ENCODE data around the gene P2RX5. TPM values are rescaled to one million over a fixed set of nuclear protein-coding genes. Genes with fewer than 3 reads are reported as not detected.

The P2RX5 gene
- total and polyA plus RNA-seq, 2 donors = 108 to 122 TPM

GRCh38 chr17:3681565-3681964 lies 14.4 kb downstream of the P2RX5 start:
- 90% methylated on average over 20 of the region's 20 CpGs for WGBS
- Histone ChIP-seq H3K4me3 (ENCODE audit: low read length in 2 of 2) (peak overlapping the region in 1 of 2 donors; percentile 46), H3K36me3 (ENCODE audit: control insufficient read depth in 2 of 2, insufficient read depth in 2 of 2, low read length in 1 of 2) (peaks cover 31 to 73% of the 10 kb centered on the region in 2 donors), H3K27me3 (ENCODE audit: control insufficient read depth in 2 of 2, insufficient read depth in 1 of 2, low read length in 1 of 2) (no peaks in the 10 kb centered on the region), H3K27ac (ENCODE audit: low read depth in 1 of 2, low read length in 1 of 2) (peak overlapping the region in 1 of 2 donors; percentile 28), H3K9me3 (ENCODE audit: control insufficient read depth in 2 of 2, insufficient read depth in 1 of 2, low read length in 1 of 2) (no peaks in the 10 kb centered on the region), H3K4me1 (ENCODE audit: control insufficient read depth in 2 of 2, insufficient read depth in 2 of 2, low read length in 2 of 2) (peaks cover 0 to 77% of the 10 kb centered on the region in 2 donors)
- no peak for DNase-seq (ENCODE audit: low read depth in 6 of 9, low spot score in 9 of 9)

- 90% methylated on average over 12 of the region's 12 CpGs for WGBS
- Histone ChIP-seq H3K36me3 (ENCODE audit: control insufficient read depth in 2 of 2, insufficient read depth in 2 of 2, low read length in 1 of 2) (peaks cover 31 to 78% of the 10 kb centered on the region in 2 donors), H3K9me3 (ENCODE audit: control insufficient read depth in 2 of 2, insufficient read depth in 1 of 2, low read length in 1 of 2) (no peaks in the 10 kb centered on the region), H3K4me1 (ENCODE audit: control insufficient read depth in 2 of 2, insufficient read depth in 2 of 2, low read length in 2 of 2) (peaks cover 0 to 82% of the 10 kb centered on the region in 2 donors), H3K27me3 (ENCODE audit: control insufficient read depth in 2 of 2, insufficient read depth in 1 of 2, low read length in 1 of 2) (no peaks in the 10 kb centered on the region), H3K4me3 (ENCODE audit: low read length in 2 of 2) (no peak overlapping the region), H3K27ac (ENCODE audit: low read depth in 1 of 2, low read length in 1 of 2) (peak overlapping the region in 1 of 2 donors; percentile 67)
- no peak for DNase-seq (ENCODE audit: low read depth in 6 of 9, low spot score in 9 of 9)
Measured at GRCh38 chr17:3681057-3681456, 14.9 kb downstream of the P2RX5 start.

GRCh38 chr17:3679531-3680126 lies 16.3 kb downstream of the P2RX5 start:
- Histone ChIP-seq H3K4me3 (ENCODE audit: low read length in 2 of 2) (no peak overlapping the region), H3K4me1 (ENCODE audit: control insufficient read depth in 2 of 2, insufficient read depth in 2 of 2, low read length in 2 of 2) (peaks cover 0 to 78% of the 10 kb centered on the region in 2 donors), H3K27ac (ENCODE audit: low read depth in 1 of 2, low read length in 1 of 2) (peak overlapping the region in 1 of 2 donors; percentile 64), H3K36me3 (ENCODE audit: control insufficient read depth in 2 of 2, insufficient read depth in 2 of 2, low read length in 1 of 2) (peaks cover 26 to 84% of the 10 kb centered on the region in 2 donors), H3K9me3 (ENCODE audit: control insufficient read depth in 2 of 2, insufficient read depth in 1 of 2, low read length in 1 of 2) (no peaks in the 10 kb centered on the region), H3K27me3 (ENCODE audit: control insufficient read depth in 2 of 2, insufficient read depth in 1 of 2, low read length in 1 of 2) (no peaks in the 10 kb centered on the region)
- 87% methylated on average over 20 of the region's 20 CpGs for WGBS
- DNase-seq (ENCODE audit: low read depth in 6 of 9, low spot score in 9 of 9) = no peak

- Histone ChIP-seq H3K9me3 (ENCODE audit: control insufficient read depth in 2 of 2, insufficient read depth in 1 of 2, low read length in 1 of 2) (no peaks in the 10 kb centered on the region), H3K4me3 (ENCODE audit: low read length in 2 of 2) (no peak overlapping the region), H3K27me3 (ENCODE audit: control insufficient read depth in 2 of 2, insufficient read depth in 1 of 2, low read length in 1 of 2) (no peaks in the 10 kb centered on the region), H3K27ac (ENCODE audit: low read depth in 1 of 2, low read length in 1 of 2) (peak overlapping the region in 1 of 2 donors; percentile 64), H3K36me3 (ENCODE audit: control insufficient read depth in 2 of 2, insufficient read depth in 2 of 2, low read length in 1 of 2) (peaks cover 26 to 85% of the 10 kb centered on the region in 2 donors), H3K4me1 (ENCODE audit: control insufficient read depth in 2 of 2, insufficient read depth in 2 of 2, low read length in 2 of 2) (peaks cover 0 to 76% of the 10 kb centered on the region in 2 donors)
- DNase-seq (ENCODE audit: low read depth in 6 of 9, low spot score in 9 of 9) = no peak
- WGBS = 94% methylated on average over 27 of the region's 27 CpGs
Measured at GRCh38 chr17:3678821-3679530, 17.0 kb downstream of the P2RX5 start.

GRCh38 chr17:3678095-3678820 lies 17.7 kb downstream of the P2RX5 start:
- Histone ChIP-seq H3K4me1 (ENCODE audit: control insufficient read depth in 2 of 2, insufficient read depth in 2 of 2, low read length in 2 of 2) (peaks cover 0 to 71% of the 10 kb centered on the region in 2 donors), H3K9me3 (ENCODE audit: control insufficient read depth in 2 of 2, insufficient read depth in 1 of 2, low read length in 1 of 2) (no peaks in the 10 kb centered on the region), H3K27ac (ENCODE audit: low read depth in 1 of 2, low read length in 1 of 2) (peak overlapping the region in 1 of 2 donors; percentile 45), H3K36me3 (ENCODE audit: control insufficient read depth in 2 of 2, insufficient read depth in 2 of 2, low read length in 1 of 2) (peaks cover 29 to 85% of the 10 kb centered on the region in 2 donors), H3K27me3 (ENCODE audit: control insufficient read depth in 2 of 2, insufficient read depth in 1 of 2, low read length in 1 of 2) (no peaks in the 10 kb centered on the region), H3K4me3 (ENCODE audit: low read length in 2 of 2) (no peak overlapping the region)
- DNase-seq (ENCODE audit: low read depth in 6 of 9, low spot score in 9 of 9) = no peak
- WGBS = 91% methylated on average over 16 of the region's 16 CpGs

GRCh38 chr17:3675886-3676285 lies 20.1 kb downstream of the P2RX5 start:
- peaks cover 26 to 68% of the 10 kb centered on the region in 2 donors for H3K36me3 ChIP-seq (ENCODE audit: control insufficient read depth in 2 of 2, insufficient read depth in 2 of 2, low read length in 1 of 2)
- 94% methylated on average over 11 of the region's 11 CpGs for WGBS

GRCh38 chr17:3672571-3672970 lies 23.4 kb downstream of the P2RX5 start:
- Histone ChIP-seq H3K9me3 (ENCODE audit: control insufficient read depth in 2 of 2, insufficient read depth in 1 of 2, low read length in 1 of 2) (peaks cover 0 to 4% of the 10 kb centered on the region in 2 donors), H3K27ac (ENCODE audit: low read depth in 1 of 2, low read length in 1 of 2) (no peak overlapping the region), H3K4me1 (ENCODE audit: control insufficient read depth in 2 of 2, insufficient read depth in 2 of 2, low read length in 2 of 2) (peaks cover 10 to 39% of the 10 kb centered on the region in 2 donors), H3K36me3 (ENCODE audit: control insufficient read depth in 2 of 2, insufficient read depth in 2 of 2, low read length in 1 of 2) (peaks cover 6 to 47% of the 10 kb centered on the region in 2 donors), H3K27me3 (ENCODE audit: control insufficient read depth in 2 of 2, insufficient read depth in 1 of 2, low read length in 1 of 2) (no peaks in the 10 kb centered on the region), H3K4me3 (ENCODE audit: low read length in 2 of 2) (no peak overlapping the region)
- no peak for DNase-seq (ENCODE audit: low read depth in 6 of 9, low spot score in 9 of 9)
- WGBS = 99% methylated on average over 4 of the region's 4 CpGs

More at GRCh38 chr17:3675886-3676285, 20.1 kb downstream of the P2RX5 start:
- Histone ChIP-seq H3K9me3 (ENCODE audit: control insufficient read depth in 2 of 2, insufficient read depth in 1 of 2, low read length in 1 of 2) (no peaks in the 10 kb centered on the region), H3K27ac (ENCODE audit: low read depth in 1 of 2, low read length in 1 of 2) (peak overlapping the region in 1 of 2 donors; percentile 51), H3K4me1 (ENCODE audit: control insufficient read depth in 2 of 2, insufficient read depth in 2 of 2, low read length in 2 of 2) (peaks cover 0 to 48% of the 10 kb centered on the region in 2 donors), H3K27me3 (ENCODE audit: control insufficient read depth in 2 of 2, insufficient read depth in 1 of 2, low read length in 1 of 2) (no peaks in the 10 kb centered on the region), H3K4me3 (ENCODE audit: low read length in 2 of 2) (no peak overlapping the region)
- no peak for DNase-seq (ENCODE audit: low read depth in 6 of 9, low spot score in 9 of 9)

GRCh38 chr17:3669548-3669947 lies 26.4 kb downstream of the P2RX5 start:
- WGBS = 68% methylated on average over 12 of the region's 12 CpGs
- H3K27ac ChIP-seq (ENCODE audit: low read depth in 1 of 2, low read length in 1 of 2) = peak overlapping the region in 1 of 2 donors; percentile 78

GRCh38 chr17:3669085-3669347 lies 26.9 kb downstream of the P2RX5 start:
- Histone ChIP-seq H3K36me3 (ENCODE audit: control insufficient read depth in 2 of 2, insufficient read depth in 2 of 2, low read length in 1 of 2) (peaks cover 11 to 31% of the 10 kb centered on the region in 2 donors), H3K9me3 (ENCODE audit: control insufficient read depth in 2 of 2, insufficient read depth in 1 of 2, low read length in 1 of 2) (peaks cover 0 to 4% of the 10 kb centered on the region in 2 donors), H3K4me3 (ENCODE audit: low read length in 2 of 2) (peak overlapping the region; percentile 94 to 100), H3K27me3 (ENCODE audit: control insufficient read depth in 2 of 2, insufficient read depth in 1 of 2, low read length in 1 of 2) (no peaks in the 10 kb centered on the region), H3K27ac (ENCODE audit: low read depth in 1 of 2, low read length in 1 of 2) (peak overlapping the region; percentile 78 to 91), H3K4me1 (ENCODE audit: control insufficient read depth in 2 of 2, insufficient read depth in 2 of 2, low read length in 2 of 2) (peaks cover 13 to 34% of the 10 kb centered on the region in 2 donors)
- WGBS = under 1% methylated on average over 32 of the region's 32 CpGs
- DNase-seq (ENCODE audit: low read depth in 6 of 9, low spot score in 9 of 9) = no peak

More at GRCh38 chr17:3669548-3669947, 26.4 kb downstream of the P2RX5 start:
- DNase-seq (ENCODE audit: low read depth in 6 of 9, low spot score in 9 of 9) = no peak
- peaks cover 0 to 4% of the 10 kb centered on the region in 2 donors for H3K9me3 ChIP-seq (ENCODE audit: control insufficient read depth in 2 of 2, insufficient read depth in 1 of 2, low read length in 1 of 2)
- peaks cover 13 to 37% of the 10 kb centered on the region in 2 donors for H3K4me1 ChIP-seq (ENCODE audit: control insufficient read depth in 2 of 2, insufficient read depth in 2 of 2, low read length in 2 of 2)
- peaks cover 6 to 31% of the 10 kb centered on the region in 2 donors for H3K36me3 ChIP-seq (ENCODE audit: control insufficient read depth in 2 of 2, insufficient read depth in 2 of 2, low read length in 1 of 2)
- no peaks in the 10 kb centered on the region for H3K27me3 ChIP-seq (ENCODE audit: control insufficient read depth in 2 of 2, insufficient read depth in 1 of 2, low read length in 1 of 2)
- peak overlapping the region; percentile 94 to 100 for H3K4me3 ChIP-seq (ENCODE audit: low read length in 2 of 2)

Data from thymus (tissue), 11 donors.